ENCODE results near the gene ARHGAP6. TPM values are rescaled to one million over a fixed set of nuclear protein-coding genes. Genes with fewer than 3 reads are reported as not detected.

The ARHGAP6 gene
- total RNA-seq, 6 donors from 2014 or later, result 14.4 to 40.9 (median 18.0) TPM

- no peak for TF ChIP-seq CTCF (IDR thresholded peaks at IDR 0.05)
- no peak for TF ChIP-seq EP300 (IDR thresholded peaks at IDR 0.05)
- no peak for TF ChIP-seq POLR2AphosphoS5 (IDR thresholded peaks at IDR 0.05)
- no peak for TF ChIP-seq POLR2A (IDR thresholded peaks at IDR 0.05)
- H3K27ac ChIP-seq, result no peak overlapping the region
- no peak overlapping the region for H3K4me3 ChIP-seq
- H3K36me3 ChIP-seq, result no peaks in the 10 kb centered on the region
- no peaks in the 10 kb centered on the region for H3K9me3 ChIP-seq
- 70 to 79% methylated on average over 2 of the region's 2 CpGs for WGBS, 2 donors
- H3K4me1 ChIP-seq, result no peaks in the 10 kb centered on the region
- no peak for DNase-seq
- no peak for ATAC-seq (ENCODE audit: low FRiP score in 2 of 2)
- no peaks in the 10 kb centered on the region for H3K27me3 ChIP-seq
Measured at GRCh38 chrX:11209798-11210414, 455.8 kb downstream of the ARHGAP6 start.

- H3K27ac ChIP-seq, result no peak overlapping the region
- no peak for DNase-seq
- 50 to 85% methylated on average over 1 of the region's 1 CpG for WGBS, 2 donors
- H3K36me3 ChIP-seq, result no peaks in the 10 kb centered on the region
- TF ChIP-seq POLR2A (IDR thresholded peaks at IDR 0.05) (no peak), EP300 (IDR thresholded peaks at IDR 0.05) (no peak), CTCF (IDR thresholded peaks at IDR 0.05) (no peak), POLR2AphosphoS5 (IDR thresholded peaks at IDR 0.05) (no peak)
- no peaks in the 10 kb centered on the region for H3K9me3 ChIP-seq
- H3K27me3 ChIP-seq, result no peaks in the 10 kb centered on the region
- no peaks in the 10 kb centered on the region for H3K4me1 ChIP-seq
- no peak for ATAC-seq (ENCODE audit: low FRiP score in 2 of 2)
- H3K4me3 ChIP-seq, result no peak overlapping the region
Measured at GRCh38 chrX:11206716-11207115, 459.0 kb downstream of the ARHGAP6 start.

GRCh38 chrX:11205796-11206195, 459.9 kb downstream of the ARHGAP6 start:
- Histone ChIP-seq H3K4me1 (no peaks in the 10 kb centered on the region), H3K27me3 (no peaks in the 10 kb centered on the region), H3K9me3 (no peaks in the 10 kb centered on the region), H3K36me3 (no peaks in the 10 kb centered on the region), H3K27ac (no peak overlapping the region), H3K4me3 (no peak overlapping the region)
- no peak for TF ChIP-seq POLR2A (IDR thresholded peaks at IDR 0.05)
- TF ChIP-seq CTCF (IDR thresholded peaks at IDR 0.05), result no peak
- no peak for TF ChIP-seq POLR2AphosphoS5 (IDR thresholded peaks at IDR 0.05)
- no peak for TF ChIP-seq EP300 (IDR thresholded peaks at IDR 0.05)
- WGBS, 2 donors, result 68 to 95% methylated on average over 4 of the region's 4 CpGs
- ATAC-seq (ENCODE audit: low FRiP score in 2 of 2), result no peak
- no peak for DNase-seq

- Histone ChIP-seq H3K4me1 (no peaks in the 10 kb centered on the region), H3K27me3 (no peaks in the 10 kb centered on the region), H3K4me3 (no peak overlapping the region), H3K9me3 (no peaks in the 10 kb centered on the region), H3K27ac (no peak overlapping the region), H3K36me3 (no peaks in the 10 kb centered on the region)
- DNase-seq (no peak), ATAC-seq (ENCODE audit: low FRiP score in 2 of 2) (no peak)
- no peak for TF ChIP-seq POLR2A (IDR thresholded peaks at IDR 0.05)
- no peak for TF ChIP-seq CTCF (IDR thresholded peaks at IDR 0.05)
- no peak for TF ChIP-seq POLR2AphosphoS5 (IDR thresholded peaks at IDR 0.05)
- no peak for TF ChIP-seq EP300 (IDR thresholded peaks at IDR 0.05)
- WGBS, 2 donors, result 33 to 40% methylated on average over 1 of the region's 1 CpG
Measured at GRCh38 chrX:11197671-11198070, 468.0 kb downstream of the ARHGAP6 start.

GRCh38 chrX:11196476-11196875, 469.2 kb downstream of the ARHGAP6 start:
- WGBS, 2 donors, result 62 to 92% methylated on average over 2 of the region's 2 CpGs
- no peaks in the 10 kb centered on the region for H3K9me3 ChIP-seq
- no peak overlapping the region for H3K4me3 ChIP-seq
- DNase-seq (no peak), ATAC-seq (ENCODE audit: low FRiP score in 2 of 2) (no peak)
- no peaks in the 10 kb centered on the region for H3K4me1 ChIP-seq
- H3K27me3 ChIP-seq, result no peaks in the 10 kb centered on the region
- H3K36me3 ChIP-seq, result no peaks in the 10 kb centered on the region
- no peak overlapping the region for H3K27ac ChIP-seq
- TF ChIP-seq EP300 (IDR thresholded peaks at IDR 0.05), result no peak

Data from upper lobe of left lung (tissue), 6 donors.